ENCODE measurements around the gene OTOP1. TPM values are rescaled to one million over a fixed set of nuclear protein-coding genes. Genes with fewer than 3 reads are reported as not detected.

Gene OTOP1
- total RNA-seq, 1 experiment from 2014 or later, result not detected

DNA sequence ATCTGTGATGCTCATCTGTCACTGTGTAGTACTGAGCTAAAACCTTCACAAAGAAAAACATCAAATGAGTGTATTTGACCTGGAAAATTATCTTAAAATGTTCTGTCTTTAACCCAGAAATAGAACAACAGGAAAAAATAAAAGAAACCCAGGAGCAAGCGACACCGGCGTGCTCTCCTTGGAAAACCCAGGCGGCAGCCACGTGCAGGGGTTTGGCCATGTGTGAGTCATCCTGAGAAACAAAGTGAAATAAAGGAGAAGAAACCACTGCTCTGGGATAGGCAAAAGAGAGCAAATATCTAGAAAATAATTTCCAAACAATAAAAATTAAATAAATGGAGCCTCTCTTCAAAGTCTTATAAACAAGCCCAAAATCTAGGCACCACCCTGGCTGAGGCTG lies 41.3 kb upstream of the OTOP1 start:
- Histone ChIP-seq H4K8ac (replicated peaks; ENCODE audit: insufficient read length, low read depth, low read length) (no peak overlapping the region), H4K91ac (ENCODE audit: insufficient read length, low read depth, low read length) (no peak overlapping the region), H4K20me1 (ENCODE audit: control insufficient read depth, insufficient read depth, insufficient read length) (no peaks in the 10 kb centered on the region), H2BK20ac (ENCODE audit: low read depth, low read length, poor library complexity, severe bottlenecking) (no peak overlapping the region), H2BK120ac (ENCODE audit: low read depth, low read length, poor library complexity, severe bottlenecking) (no peak overlapping the region), H2AK5ac (ENCODE audit: insufficient read length, low read length) (no peak overlapping the region), H3K23me2 (ENCODE audit: insufficient read length, low read depth, low read length, poor library complexity, severe bottlenecking) (no peaks in the 10 kb centered on the region), H3K4me2 (ENCODE audit: insufficient read depth, insufficient read length, low read length) (no peak overlapping the region), H3K4me1 (ENCODE audit: insufficient read depth, low read length) (no peaks in the 10 kb centered on the region), H3K56ac (ENCODE audit: insufficient read length, low read depth, low read length) (no peak overlapping the region), H2AFZ (ENCODE audit: low read length) (no peak overlapping the region), H3K4ac (ENCODE audit: low read depth, low read length) (no peak overlapping the region), H3K23ac (ENCODE audit: insufficient read length, low read depth, low read length) (no peak overlapping the region), H3K9ac (ENCODE audit: extremely low read depth, insufficient read length, low read length) (no peak overlapping the region), H3K27ac (ENCODE audit: insufficient read length, low read depth, low read length) (no peak overlapping the region), H2BK12ac (ENCODE audit: insufficient read length, low read depth, low read length) (no peak overlapping the region), H4K5ac (ENCODE audit: insufficient read length, low read depth, low read length) (no peak overlapping the region), H2BK15ac (ENCODE audit: low read depth, low read length) (no peak overlapping the region), H3K79me2 (ENCODE audit: insufficient read depth, low read length) (no peaks in the 10 kb centered on the region), H3K14ac (ENCODE audit: insufficient read depth, low read length) (no peak overlapping the region), H3K79me1 (ENCODE audit: insufficient read depth, low read depth, low read length, poor library complexity, severe bottlenecking) (no peaks in the 10 kb centered on the region), H2BK5ac (ENCODE audit: insufficient read length, low read length) (no peak overlapping the region), H3K27me3 (ENCODE audit: insufficient read depth, low read length) (no peaks in the 10 kb centered on the region), H3T11ph (ENCODE audit: low read length) (no peak overlapping the region), H3K18ac (ENCODE audit: insufficient read length, low read depth, low read length) (no peak overlapping the region), H3K9me3 (ENCODE audit: control insufficient read depth, low read depth, low read length) (no peaks in the 10 kb centered on the region)
- Mint-ChIP-seq H3K4me1 (no peaks in the 10 kb centered on the region), H3K9me3 (peaks cover 0 to 2% of the 10 kb centered on the region in 2 experiments; a peak in 1 of 5 replicates), H3K4me3 (no peak overlapping the region), H3K27me3 (ENCODE audit: low read depth) (peaks cover 2% of the 10 kb centered on the region; the same call in 1 of the 2 replicates), H3K36me3 (ENCODE audit: insufficient read depth in 1 of 3, low read depth in 3 of 3) (peaks cover 17 to 65% (median 38%) of the 10 kb centered on the region in 3 experiments; a peak in 6 of 7 replicates), H3K27ac (no peak overlapping the region)
- no CpG with 5 or more reads among the region's 5 CpGs for WGBS (ENCODE audit: extremely low coverage, insufficient read length, low lambda C conversion rate)
- DNase-seq, result no peak
- TF ChIP-seq, protein P1, sequence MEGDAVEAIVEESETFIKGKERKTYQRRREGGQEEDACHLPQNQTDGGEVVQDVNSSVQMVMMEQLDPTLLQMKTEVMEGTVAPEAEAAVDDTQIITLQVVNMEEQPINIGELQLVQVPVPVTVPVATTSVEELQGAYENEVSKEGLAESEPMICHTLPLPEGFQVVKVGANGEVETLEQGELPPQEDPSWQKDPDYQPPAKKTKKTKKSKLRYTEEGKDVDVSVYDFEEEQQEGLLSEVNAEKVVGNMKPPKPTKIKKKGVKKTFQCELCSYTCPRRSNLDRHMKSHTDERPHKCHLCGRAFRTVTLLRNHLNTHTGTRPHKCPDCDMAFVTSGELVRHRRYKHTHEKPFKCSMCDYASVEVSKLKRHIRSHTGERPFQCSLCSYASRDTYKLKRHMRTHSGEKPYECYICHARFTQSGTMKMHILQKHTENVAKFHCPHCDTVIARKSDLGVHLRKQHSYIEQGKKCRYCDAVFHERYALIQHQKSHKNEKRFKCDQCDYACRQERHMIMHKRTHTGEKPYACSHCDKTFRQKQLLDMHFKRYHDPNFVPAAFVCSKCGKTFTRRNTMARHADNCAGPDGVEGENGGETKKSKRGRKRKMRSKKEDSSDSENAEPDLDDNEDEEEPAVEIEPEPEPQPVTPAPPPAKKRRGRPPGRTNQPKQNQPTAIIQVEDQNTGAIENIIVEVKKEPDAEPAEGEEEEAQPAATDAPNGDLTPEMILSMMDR (conservative IDR thresholded peaks at IDR 0.05), result no peak
